ENCODE data around the gene EPHA6. TPM values are rescaled to one million over a fixed set of nuclear protein-coding genes. Genes with fewer than 3 reads are reported as not detected.

Gene EPHA6
- total RNA-seq, result not detected in 2 replicates
- total RNA-seq (2013), result not detected
- not detected in 2 replicates for polyA plus RNA-seq
- polyA minus RNA-seq, result 0.29 TPM in 1 of 2 replicates, not detected in the other

- H3K27me3 ChIP-seq (replicated peaks in 1 of 4; ENCODE audit: control extremely low read depth in 1 of 4, control insufficient read depth in 3 of 4, insufficient read depth in 4 of 4, low read length in 3 of 4), result peaks cover 0 to 22% (median 8%) of the 10 kb centered on the region in 4 experiments
- no peak for TF ChIP-seq CTCF (IDR thresholded peaks at IDR 0.05)
- no peak for TF ChIP-seq EZH2 (IDR thresholded peaks at IDR 0.05; ENCODE audit: borderline replicate concordance, insufficient read depth, low read depth, low read length, poor library complexity, severe bottlenecking)
- Mint-ChIP-seq H3K27me3 (peaks cover 20% of the 10 kb centered on the region), H3K27ac (no peak within 1 kb of the TSS), H3K4me1 (peaks cover 15% of the 10 kb centered on the region), H3K9me3 (ENCODE audit: insufficient read depth) (no peaks in the 10 kb centered on the region), H3K4me3 (peak within 1 kb of the TSS; percentile 55)
- WGBS (ENCODE audit: insufficient coverage), result 4% methylated on average over 73 of the region's 83 CpGs
- peak within 1 kb of the TSS; percentile 67 for H3K4me2 ChIP-seq (replicated peaks; ENCODE audit: low read depth, low read length, poor library complexity, severe bottlenecking)
- intact Hi-C loops (cut with micrococcal nuclease), result no loop called here
- no peaks in the 10 kb centered on the region for H4K20me1 ChIP-seq (ENCODE audit: control insufficient read depth, insufficient read depth, low read length, poor library complexity, severe bottlenecking)
- H2AFZ ChIP-seq (ENCODE audit: insufficient read depth, low read depth, low read length, poor library complexity, severe bottlenecking), result peak within 1 kb of the TSS; percentile 49
- no peaks in the 10 kb centered on the region for H3K36me3 ChIP-seq (replicated peaks in 1 of 2; ENCODE audit: control extremely low read depth in 1 of 2, control insufficient read depth in 1 of 2, extremely low read depth in 1 of 2, insufficient read depth in 2 of 2, low read length in 1 of 2)
- peaks cover 0 to 6% (median 0%) of the 10 kb centered on the region in 3 donors for H3K9me3 ChIP-seq (ENCODE audit: control extremely low read depth in 1 of 3, control insufficient read depth in 2 of 3, insufficient read depth in 1 of 3, low read length in 2 of 3)
- H3K9ac ChIP-seq (ENCODE audit: low read length), result peak within 1 kb of the TSS; percentile 32
- H3K4me3 ChIP-seq (ENCODE audit: control extremely low read depth in 1 of 5, extremely low read depth in 1 of 5, insufficient read depth in 1 of 5, low read depth in 2 of 5, low read length in 4 of 5), result peak within 1 kb of the TSS in 3 of 5 experiments; percentile 11 to 29 (median 21)
- ATAC-seq (ENCODE audit: low read depth) (no peak), DNase-seq (peak; percentile 8)
- CTCF ChIA-PET, result no interaction called here
- no peak within 1 kb of the TSS for H3K27ac ChIP-seq (ENCODE audit: low read length in 2 of 2)
- H3K79me2 ChIP-seq (ENCODE audit: control insufficient read depth, insufficient read depth, low read length), result no peaks in the 10 kb centered on the region
- POLR2A ChIA-PET, result no interaction called here
- peaks cover 14 to 17% of the 10 kb centered on the region in 2 donors for H3K4me1 ChIP-seq (ENCODE audit: control insufficient read depth in 2 of 2, insufficient read depth in 2 of 2, low read length in 2 of 2)
Measured at GRCh38 chr3:96813820-96814650, at the start of gene EPHA6. Gene EPHA6, plus strand, starts transcription at chr3:96814594.

- ATAC-seq (ENCODE audit: low read depth) (no peak), DNase-seq (no peak)
- Histone ChIP-seq H3K27ac (ENCODE audit: low read length in 2 of 2) (no peak overlapping the region), H3K36me3 (replicated peaks in 1 of 2; ENCODE audit: control extremely low read depth in 1 of 2, control insufficient read depth in 1 of 2, extremely low read depth in 1 of 2, insufficient read depth in 2 of 2, low read length in 1 of 2) (no peaks in the 10 kb centered on the region), H3K9ac (ENCODE audit: low read length) (no peak overlapping the region), H3K79me2 (ENCODE audit: control insufficient read depth, insufficient read depth, low read length) (no peaks in the 10 kb centered on the region), H3K4me3 (ENCODE audit: control extremely low read depth in 1 of 5, extremely low read depth in 1 of 5, insufficient read depth in 1 of 5, low read depth in 2 of 5, low read length in 4 of 5) (no peak overlapping the region), H2AFZ (ENCODE audit: insufficient read depth, low read depth, low read length, poor library complexity, severe bottlenecking) (no peak overlapping the region), H3K27me3 (replicated peaks in 1 of 4; ENCODE audit: control extremely low read depth in 1 of 4, control insufficient read depth in 3 of 4, insufficient read depth in 4 of 4, low read length in 3 of 4) (no peaks in the 10 kb centered on the region), H4K20me1 (ENCODE audit: control insufficient read depth, insufficient read depth, low read length, poor library complexity, severe bottlenecking) (no peaks in the 10 kb centered on the region), H3K4me1 (ENCODE audit: control insufficient read depth in 2 of 2, insufficient read depth in 2 of 2, low read length in 2 of 2) (no peaks in the 10 kb centered on the region), H3K4me2 (replicated peaks; ENCODE audit: low read depth, low read length, poor library complexity, severe bottlenecking) (no peak overlapping the region), H3K9me3 (ENCODE audit: control extremely low read depth in 1 of 3, control insufficient read depth in 2 of 3, insufficient read depth in 1 of 3, low read length in 2 of 3) (peaks cover 0 to 11% (median 1%) of the 10 kb centered on the region in 3 donors)
- Mint-ChIP-seq H3K27ac (no peak overlapping the region), H3K4me1 (no peaks in the 10 kb centered on the region), H3K9me3 (ENCODE audit: insufficient read depth) (peaks cover 15% of the 10 kb centered on the region), H3K27me3 (no peaks in the 10 kb centered on the region), H3K4me3 (no peak overlapping the region)
- TF ChIP-seq EZH2 (IDR thresholded peaks at IDR 0.05; ENCODE audit: borderline replicate concordance, insufficient read depth, low read depth, low read length, poor library complexity, severe bottlenecking), result no peak
- no peak for TF ChIP-seq CTCF (IDR thresholded peaks at IDR 0.05)
- ChIA-PET CTCF (no interaction called here), POLR2A (no interaction called here)
- 69% methylated on average over 38 of the region's 43 CpGs for WGBS (ENCODE audit: insufficient coverage)
- intact Hi-C loops (cut with micrococcal nuclease), result no loop called here
Measured at GRCh38 chr3:96776818-96777217, 37.6 kb upstream of the EPHA6 start.

Data from B cell (primary cell).